Left forelimb (tissue), 1 donor: Measurements from ENCODE around the gene DNAH5.
"Not testable (repeated sequence)": the region's sequence is repeated elsewhere in the genome, so short reads cannot be mapped to it uniquely, and the experiment has no call there.

Source experiments
- DNase-seq: peaks from one replicate; pipeline ENCODE4 v3.0.0-alpha.2; 2018; ENCODE audit warnings: low spot score

DNAH5 gene

DNA sequence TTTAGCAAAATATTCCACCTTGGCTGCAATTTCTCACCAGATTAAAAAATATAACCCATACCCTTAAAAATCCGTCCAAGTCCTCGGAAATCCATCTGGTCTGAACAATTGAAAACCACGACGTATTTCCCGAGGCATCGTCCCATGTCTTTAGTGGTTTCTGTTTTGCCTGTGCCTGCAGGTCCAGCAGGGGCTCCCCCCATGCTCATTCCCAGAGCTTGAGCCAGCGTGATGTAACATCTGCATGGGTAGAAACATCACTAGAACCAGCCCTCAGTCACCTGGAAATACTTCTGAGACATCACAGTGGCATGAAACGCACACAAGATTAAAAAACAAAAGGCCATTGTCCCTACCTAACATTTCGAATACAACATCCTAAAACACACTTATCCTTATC, 114.0 kb downstream of the DNAH5 start:
- no peak for DNase-seq

DNA sequence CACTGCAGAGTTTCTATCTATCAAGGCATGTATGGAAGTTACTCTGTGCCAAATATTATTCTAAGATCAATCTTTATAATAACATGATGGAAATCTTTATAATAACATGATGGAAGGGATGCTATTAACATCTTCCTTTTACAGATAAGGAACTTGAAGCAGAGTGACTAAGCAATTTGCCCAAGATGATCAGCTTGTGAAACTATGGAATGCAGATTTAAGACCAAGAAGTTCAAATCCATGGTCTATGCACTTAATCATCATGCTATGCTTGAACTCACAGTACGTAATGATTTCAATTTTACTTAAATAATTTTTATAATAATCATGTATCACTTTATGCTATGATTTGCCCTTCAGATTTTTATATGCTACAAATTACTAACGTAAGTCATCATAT, 123.1 kb downstream of the DNAH5 start:
- DNase-seq: no peak

DNA sequence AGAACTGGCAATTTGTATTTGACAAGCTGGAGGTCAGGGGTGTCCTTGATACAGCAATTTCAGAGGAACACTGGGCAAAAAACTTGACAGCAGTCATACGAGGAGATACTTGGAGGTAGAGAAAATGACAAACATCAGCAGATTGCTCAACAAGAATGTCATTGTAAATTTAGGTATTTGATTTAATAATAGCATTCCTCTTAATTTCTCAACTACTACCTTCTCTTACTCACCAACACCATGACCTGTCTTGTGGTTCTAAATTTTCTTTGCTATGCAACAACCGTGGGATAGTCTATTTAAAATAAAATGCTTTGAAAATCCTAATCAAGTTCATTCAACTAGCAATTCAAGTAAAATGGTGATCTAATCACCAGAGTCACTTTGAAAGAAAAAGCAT, 128.4 kb downstream of the DNAH5 start:
- no peak for DNase-seq

DNA sequence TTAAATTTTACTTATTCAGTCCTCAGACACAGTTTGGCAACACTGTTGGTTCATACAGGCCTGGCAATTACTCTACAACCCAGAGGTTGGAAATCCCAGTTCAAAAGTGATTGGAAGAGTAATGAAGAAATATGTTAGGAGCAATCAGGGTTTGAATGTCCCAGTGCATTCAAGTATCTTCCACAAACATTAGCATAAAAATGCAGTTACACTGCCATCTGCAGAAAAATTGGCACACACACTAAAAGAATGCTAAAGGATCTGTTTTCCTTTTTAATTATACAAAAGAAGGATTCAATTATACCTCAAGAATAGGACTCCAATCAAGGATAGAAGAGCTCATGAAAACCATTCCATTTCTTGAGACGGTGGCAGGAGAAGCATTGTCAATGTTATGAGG, 130.2 kb downstream of the DNAH5 start:
- DNase-seq: no peak

DNA sequence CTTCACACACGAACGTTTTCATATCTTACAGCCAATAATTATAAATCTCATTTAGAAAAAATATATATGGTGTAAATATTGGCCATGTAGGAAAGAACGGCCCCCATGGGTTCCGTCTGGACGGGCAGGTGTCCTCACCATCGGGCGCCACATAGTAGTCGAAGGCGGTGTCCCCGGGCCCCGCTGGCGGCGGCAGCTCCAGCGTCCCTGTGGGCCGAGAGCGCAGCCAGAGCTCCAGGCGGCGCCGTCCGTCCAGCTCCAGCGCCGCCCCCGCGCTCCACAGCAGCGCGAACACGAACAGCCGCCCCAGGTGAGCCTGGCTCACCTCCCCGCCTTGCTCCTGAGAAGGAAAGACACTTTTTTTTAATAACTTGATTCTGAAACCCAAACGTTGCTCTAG, 134.6 kb downstream of the DNAH5 start:
- no peak for DNase-seq

DNA sequence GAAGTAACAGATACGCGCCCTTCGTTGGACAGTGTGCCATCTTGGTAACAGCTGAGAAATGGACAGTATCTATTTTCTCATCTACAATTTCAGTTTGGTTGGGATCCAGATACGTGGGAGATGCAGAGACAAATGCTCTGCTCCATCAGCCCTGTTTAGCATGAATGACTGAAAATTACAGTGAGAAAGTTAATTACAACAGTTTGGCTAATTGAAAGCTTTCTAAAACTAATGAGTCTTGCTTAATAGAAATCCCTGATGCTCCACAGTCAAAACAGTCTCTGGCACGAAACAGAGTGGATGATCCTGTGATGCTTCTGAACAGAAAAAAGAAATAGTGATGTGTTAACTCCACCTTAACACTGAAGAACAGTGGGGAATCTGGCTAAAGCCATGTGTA, 140.2 kb downstream of the DNAH5 start:
- DNase-seq: no peak

DNA sequence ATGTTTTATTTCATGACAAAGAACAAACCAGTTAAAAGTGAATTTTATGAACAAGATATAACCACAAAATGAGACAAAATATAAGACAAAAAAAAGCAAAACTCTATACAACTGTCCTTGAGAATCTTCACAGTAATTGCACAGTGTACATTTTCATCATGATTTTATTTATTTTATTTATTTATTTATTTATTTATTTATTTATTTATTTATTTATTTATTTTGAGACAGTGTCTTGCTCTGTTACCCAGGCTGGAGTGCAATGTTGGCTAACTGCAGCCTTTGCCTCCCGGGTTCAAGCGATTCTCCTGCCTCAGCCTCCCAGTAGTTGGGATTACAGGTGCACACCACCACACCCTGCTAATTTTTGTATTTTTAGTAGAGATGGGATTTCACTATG, 145.9 kb downstream of the DNAH5 start:
- not testable (repeated sequence) for DNase-seq

DNA sequence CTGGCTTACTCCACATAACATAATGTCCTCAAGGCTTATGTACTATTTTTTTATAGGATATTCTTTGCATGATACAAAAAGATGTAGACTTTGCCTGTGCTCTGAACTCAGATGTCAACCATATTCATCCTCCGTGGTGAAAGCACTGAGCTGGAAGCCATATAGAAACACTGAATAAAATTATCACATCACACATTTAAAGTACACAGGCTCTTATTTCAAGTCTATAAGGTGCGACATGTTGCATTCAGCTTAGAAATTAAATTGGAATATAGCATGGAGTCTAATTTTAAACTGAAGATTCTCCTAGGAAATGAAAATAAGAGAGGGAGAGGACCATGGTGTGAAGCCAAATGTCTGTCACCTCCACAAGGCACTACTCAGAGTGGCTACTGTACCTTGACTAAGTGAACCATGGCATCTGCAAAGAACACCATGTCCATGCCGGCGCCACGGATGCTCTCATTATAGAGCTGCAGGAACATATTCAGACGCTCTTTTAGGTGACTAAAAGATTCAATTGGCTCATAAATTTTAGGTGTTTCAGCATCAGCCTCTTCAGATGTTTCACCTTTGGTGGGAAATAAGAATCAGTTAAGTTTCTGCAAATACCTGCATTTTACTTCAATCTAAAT, 158.6 kb downstream of the DNAH5 start:
- no peak for DNase-seq

DNA sequence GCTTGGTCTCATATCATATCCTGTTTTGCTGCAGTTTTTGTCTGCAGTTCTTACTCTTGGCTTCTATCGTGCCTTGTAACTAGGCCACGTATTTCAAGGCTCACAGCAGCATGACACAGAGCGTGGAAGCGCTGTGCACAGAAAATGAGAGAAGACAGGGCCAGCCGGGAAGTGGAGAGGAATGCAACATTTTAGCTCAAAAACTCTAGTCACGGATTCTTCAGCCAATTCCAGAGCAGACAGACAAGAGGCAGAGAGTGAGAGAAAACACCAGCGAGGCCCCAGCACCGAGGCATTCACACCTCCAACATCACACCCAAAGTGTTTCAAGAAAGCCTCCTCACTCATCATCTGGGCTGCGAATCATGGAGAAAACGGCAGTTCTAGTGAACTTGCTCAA, 160.8 kb downstream of the DNAH5 start:
- no peak for DNase-seq

DNA sequence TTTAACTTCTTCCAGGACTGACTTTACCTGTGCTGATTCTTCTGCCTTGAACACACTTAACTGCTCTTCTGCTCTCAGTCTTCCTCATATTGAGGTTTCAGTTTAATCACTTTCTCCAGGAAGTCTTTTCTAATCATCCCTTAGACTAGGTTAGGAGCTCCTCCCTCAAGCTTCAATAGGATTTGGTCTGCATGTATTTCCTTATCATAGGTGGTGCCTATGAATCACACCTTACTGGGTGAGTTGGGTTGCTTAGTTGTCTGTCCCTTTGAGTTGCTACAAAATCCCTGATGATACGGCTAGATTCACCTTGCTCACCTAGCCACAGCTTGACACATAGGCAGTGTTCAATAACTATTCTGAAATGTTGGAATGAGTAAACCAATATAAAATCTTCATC, 164.4 kb downstream of the DNAH5 start:
- no peak for DNase-seq

DNA sequence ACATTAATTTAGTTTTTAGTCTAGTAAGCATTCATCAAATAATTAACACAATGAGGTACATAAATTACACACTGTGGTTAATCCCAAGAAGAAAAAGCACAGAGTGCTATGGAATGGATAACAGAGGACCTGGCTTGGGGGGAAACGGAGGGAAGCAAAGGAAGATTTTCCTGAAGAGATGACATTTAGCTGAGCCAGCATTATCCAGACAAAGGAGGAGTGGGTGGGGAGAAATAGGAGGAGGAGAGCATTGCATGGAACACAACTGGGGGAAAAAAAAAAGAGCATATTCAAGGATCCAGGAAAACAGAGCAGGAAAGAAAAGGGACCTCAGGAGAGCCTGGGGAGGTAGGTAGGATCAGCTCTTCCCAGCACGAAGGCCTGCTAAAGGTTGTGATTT, 170.8 kb downstream of the DNAH5 start:
- no peak for DNase-seq

DNA sequence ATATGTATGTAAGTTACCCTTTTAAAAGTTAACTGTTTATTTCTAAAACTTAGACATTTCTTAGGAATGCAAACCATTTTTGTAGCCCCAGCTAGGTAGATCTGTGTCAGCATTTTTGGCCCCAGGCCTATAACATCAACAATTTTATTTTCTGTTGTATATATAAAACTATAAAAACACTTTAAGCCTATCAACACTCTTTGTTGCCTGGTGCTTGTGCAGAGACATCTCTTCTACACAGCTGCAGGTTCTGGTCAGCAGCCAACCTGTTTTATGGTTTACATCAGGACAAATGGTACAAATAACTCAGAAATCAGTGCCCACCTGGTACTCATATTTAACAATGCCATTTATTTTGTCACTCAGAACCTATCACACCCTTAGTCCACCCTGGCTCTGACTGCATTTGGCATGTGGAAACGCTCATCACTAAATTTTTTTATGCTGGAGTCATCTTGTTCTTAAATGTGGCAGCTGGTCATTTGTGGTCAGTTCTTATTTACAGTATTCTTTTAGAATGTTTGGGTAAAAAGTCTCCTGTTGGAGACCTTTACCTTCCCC, 173.4 kb downstream of the DNAH5 start:
- DNase-seq: no peak

DNA sequence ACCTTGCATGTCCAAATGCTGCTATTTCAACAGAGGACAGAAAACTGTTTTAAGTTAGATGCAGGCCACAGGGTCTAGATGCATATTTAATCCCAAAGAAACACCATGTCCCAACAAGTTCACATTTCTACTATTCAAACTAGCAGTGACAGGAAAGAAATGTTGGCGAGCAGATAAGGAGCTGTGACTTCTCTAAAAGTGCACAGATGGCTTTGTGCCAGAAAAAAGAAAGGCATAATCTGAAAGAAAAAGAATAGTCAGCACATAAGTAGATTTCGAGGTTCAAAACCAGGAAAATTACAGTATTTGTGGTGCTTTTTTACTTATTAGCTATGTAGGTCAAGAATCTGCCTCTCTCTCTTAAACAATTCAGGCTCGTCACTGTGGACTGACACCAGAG, 178.3 kb downstream of the DNAH5 start:
- no peak for DNase-seq

DNA sequence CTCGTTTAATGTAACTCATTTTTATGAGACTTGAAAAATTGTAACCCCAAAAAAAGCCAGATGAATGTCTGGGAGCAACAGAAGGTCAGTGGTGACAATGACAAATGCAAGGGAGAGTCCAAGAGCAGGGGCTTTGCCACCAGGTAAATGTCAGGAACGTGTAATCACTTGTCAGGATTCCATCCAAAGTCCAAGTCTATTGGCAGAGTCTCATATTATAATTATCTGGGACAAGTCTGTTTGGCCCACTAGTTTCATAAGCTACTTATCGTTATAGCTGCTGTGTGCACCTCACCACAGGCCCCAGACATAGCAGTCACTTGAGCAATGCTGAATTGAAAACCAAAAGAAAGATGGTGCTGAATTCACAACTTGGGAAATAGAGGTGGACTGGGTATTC, 180.8 kb downstream of the DNAH5 start:
- no peak for DNase-seq

DNA sequence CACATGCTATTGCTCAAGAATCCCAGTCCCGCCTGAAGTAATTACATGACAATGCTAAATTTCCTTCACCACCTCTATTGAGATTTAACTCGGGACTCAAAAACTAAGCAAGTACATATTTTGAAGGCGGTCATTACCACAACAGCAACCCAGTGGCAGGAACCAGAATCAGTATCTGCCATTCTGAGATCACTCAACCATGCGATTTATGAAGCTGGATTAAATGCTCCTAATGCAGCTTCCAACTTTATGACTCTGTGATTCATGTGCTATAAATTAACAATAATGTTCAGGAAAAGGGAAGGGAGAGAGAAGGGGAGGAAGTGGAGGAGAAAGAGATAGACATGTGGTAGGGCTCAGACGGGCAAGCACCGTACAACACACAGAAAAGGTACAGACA, 194.7 kb downstream of the DNAH5 start:
- DNase-seq: no peak

DNA sequence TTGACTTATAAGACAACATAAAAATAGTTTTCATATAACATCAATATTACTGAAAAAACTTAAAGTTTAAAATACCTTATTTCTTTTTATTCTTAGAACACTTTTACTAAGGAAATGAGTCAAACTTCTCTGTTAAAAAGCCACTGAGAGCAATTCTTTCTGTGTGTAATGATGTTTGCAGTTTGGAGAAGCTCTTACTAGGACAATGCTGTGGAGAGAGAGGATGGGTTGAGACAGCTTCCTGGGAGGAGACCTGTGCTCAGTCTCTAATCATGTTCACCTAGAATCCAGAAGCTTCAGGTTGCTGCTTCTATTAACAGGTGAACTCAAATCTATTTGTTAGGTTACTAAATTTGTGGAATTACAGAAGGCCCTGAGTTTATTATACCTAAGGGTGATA, 198.5 kb downstream of the DNAH5 start:
- no peak for DNase-seq

DNA sequence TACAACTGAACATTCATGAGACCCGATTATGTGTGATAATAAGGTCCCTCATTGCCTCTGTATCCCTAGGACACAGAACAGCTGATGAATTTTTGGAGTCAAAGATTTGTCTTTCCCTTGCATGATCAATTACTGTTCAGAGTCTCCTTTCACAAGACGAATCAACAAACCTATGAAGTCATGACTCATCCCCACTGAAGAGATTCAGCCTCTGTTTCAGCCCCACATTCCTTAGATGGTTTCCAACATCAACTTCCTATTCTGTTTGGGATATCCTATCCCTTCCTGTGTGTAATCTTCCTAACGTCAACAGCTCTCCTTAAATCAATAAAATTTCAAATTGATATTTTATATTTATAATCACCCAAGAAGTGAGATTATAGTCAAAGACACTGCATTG, 199.0 kb downstream of the DNAH5 start:
- DNase-seq: no peak

DNA sequence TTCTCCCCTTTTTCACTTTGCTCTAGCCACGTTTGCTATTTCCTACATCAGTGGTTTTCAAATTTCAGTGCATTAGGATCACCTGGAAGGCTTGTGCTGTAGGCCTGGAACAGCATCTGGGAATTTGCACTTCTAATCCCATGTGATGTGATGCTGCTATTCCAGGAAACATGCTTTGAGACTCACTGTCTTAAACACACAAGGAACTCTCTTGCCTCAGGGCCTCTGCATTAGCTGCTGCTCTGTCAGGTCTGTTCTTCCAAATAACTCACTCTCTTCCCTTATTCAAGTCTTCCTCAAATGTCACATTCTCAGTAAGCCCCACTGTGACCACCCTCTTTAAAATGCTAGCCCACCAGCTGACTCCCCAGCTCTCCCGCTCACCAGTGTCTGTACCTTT, 204.0 kb downstream of the DNAH5 start:
- no peak for DNase-seq

DNA sequence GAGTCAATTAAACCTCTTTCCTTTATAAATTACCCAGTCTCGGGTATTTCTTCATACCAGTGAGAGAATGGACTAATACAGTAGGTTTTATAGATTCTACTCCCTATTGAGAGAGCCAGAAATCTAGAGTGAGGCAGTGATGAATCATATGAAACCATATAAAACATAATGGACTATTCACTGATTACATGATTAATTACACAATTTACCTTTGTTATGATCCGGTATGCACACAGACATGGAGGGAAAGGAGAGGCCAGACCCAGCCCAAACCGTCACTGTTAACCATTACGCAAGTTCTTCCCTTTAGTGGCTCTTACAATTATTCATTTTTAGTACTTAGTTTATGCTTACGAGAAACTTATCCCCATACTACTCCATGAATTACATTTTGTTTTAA, 205.0 kb downstream of the DNAH5 start:
- DNase-seq: no peak

DNA sequence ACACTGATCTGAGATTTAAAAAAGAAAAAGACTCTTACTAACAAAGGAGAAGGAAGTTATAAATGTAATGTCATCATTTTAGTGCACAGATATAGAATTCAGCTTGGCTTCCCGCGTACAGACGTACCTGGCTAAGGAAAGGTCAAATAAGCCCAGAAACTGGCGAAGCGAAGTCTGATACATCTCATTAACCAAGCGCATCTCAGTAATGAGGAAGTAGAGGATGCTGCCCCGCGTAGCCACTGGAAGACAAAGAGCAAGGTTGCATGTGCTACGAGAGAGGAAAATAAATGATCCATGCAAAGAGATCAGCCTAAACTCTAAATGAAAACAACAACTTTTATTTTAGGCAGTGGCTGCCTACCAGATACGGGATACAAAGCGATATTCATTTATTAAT, 208.8 kb downstream of the DNAH5 start:
- DNase-seq: no peak

DNA sequence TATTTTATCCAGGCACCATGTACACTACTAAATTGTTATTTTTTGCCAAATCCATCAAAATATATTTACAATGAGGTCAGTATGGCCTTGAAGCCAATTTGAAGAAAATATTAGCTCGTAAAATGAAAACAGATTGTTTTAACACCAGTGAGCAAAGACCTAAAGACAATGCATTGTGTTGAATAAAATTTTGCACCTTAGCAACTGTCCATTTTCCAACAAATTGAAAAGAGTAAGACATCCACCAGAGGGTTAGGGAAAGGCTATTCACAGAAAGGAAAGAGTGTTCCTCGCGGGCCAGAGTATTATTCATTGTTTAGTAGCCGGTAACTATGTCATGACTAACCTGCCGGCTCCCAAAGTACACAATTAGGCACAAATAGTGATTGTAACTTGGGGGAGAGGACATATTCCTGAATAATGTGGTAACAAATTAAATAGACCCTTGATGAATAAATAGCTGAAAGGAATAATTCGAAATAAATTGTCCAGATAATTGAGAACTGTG, 213.3 kb downstream of the DNAH5 start:
- DNase-seq: no peak

DNA sequence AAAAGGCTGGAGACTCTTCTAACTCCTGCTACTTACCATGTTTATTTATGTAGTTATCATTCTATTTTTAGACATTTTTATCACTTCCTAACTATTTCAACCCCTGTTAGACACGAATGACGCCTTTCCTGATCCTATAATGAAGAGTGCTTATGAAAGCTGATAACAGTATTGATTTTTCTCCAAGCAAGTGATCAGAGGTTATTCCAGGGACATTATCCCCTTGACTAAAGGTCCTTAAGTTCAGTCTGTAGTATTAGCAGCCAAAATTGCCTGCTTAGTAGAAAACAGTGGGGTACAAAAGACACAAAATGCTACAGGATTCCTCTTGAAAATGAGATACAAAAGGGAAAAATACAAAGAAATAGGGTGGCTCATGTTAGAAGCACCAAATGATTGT, 235.6 kb downstream of the DNAH5 start:
- DNase-seq: no peak

DNA sequence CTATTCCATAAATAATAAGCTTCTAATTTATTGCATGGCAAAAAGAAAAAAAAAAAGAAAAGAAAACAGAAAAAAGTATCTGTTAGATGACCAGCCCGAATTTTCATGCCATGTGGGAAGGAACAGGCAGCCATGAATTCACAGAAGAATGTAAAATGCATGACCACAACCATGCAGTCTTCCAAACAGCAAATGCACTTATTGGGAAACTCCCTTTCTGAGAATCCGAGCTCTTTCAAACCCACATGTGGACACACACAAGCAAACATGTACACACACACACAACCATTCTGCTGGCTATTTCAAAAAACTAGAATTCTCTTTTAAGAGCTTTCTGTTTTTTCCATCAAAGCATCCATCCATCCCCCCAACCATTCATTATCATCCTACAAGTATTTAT, 236.1 kb downstream of the DNAH5 start:
- DNase-seq: no peak

DNA sequence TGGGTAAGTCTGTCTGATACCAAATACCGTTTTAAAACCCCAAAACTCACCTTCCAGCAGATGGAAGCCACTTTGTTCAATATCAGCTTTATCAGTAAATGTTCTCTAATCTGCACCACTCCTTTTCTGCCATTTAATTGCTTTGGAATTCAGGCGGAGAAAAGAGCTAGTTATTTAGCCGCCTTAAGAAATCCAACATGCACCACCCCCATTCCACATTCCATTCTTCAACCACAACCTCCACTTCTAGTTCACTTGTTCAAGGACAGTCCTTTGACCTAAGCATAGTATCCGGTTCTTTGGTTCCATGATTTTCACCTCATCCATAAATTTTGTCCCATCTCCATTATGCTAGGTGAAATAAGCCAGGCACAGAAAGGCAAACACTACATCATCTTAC, 240.1 kb downstream of the DNAH5 start:
- DNase-seq: no peak
